ENCODE data around the gene HOXD11.

HOXD11 gene

GRCh38 chr2:176120364-176121189 is 13.5 kb downstream of the HOXD11 start:
- no peak for DNase-seq (ENCODE audit: low spot score in 2 of 2)
- in situ Hi-C loops (cut with MboI; ENCODE audit: low sequenced_read_pairs), result loop anchor here (10.0 kb wide), 3 partner anchors 434 to 1034 kb away; no protein-coding TSS in a partner anchor
- Histone ChIP-seq H3K36me3 (replicated peaks) (no peaks in the 10 kb centered on the region), H3K27me3 (ENCODE audit: low read depth) (peaks cover 6% of the 10 kb centered on the region; the same call in 1 of the 2 replicates), H3K4me3 (no peak overlapping the region), H3K9me3 (no peaks in the 10 kb centered on the region), H3K4me1 (no peaks in the 10 kb centered on the region)

GRCh38 chr2:176121190-176122051 is 14.3 kb downstream of the HOXD11 start:
- Histone ChIP-seq H3K36me3 (replicated peaks) (no peaks in the 10 kb centered on the region), H3K27me3 (ENCODE audit: low read depth) (peaks cover 6% of the 10 kb centered on the region; the same call in 1 of the 2 replicates), H3K4me1 (no peaks in the 10 kb centered on the region), H3K9me3 (no peaks in the 10 kb centered on the region), H3K4me3 (no peak overlapping the region)
- DNase-seq (ENCODE audit: low spot score in 2 of 2), result no peak
- in situ Hi-C loops (cut with MboI; ENCODE audit: low sequenced_read_pairs), result loop anchor here (10.0 kb wide), 3 partner anchors 433 to 1033 kb away; no protein-coding TSS in a partner anchor

- in situ Hi-C loops (cut with MboI; ENCODE audit: low sequenced_read_pairs), result loop anchor here (10.0 kb wide), 3 partner anchors 433 to 1033 kb away; no protein-coding TSS in a partner anchor
- no peaks in the 10 kb centered on the region for H3K4me1 ChIP-seq
- H3K4me3 ChIP-seq, result no peak overlapping the region
- no peaks in the 10 kb centered on the region for H3K36me3 ChIP-seq (replicated peaks)
- no peaks in the 10 kb centered on the region for H3K9me3 ChIP-seq
- no peak for DNase-seq (ENCODE audit: low spot score in 2 of 2)
- H3K27me3 ChIP-seq (ENCODE audit: low read depth), result peaks cover 6% of the 10 kb centered on the region; the same call in 1 of the 2 replicates
Measured at GRCh38 chr2:176122052-176122682, 15.1 kb downstream of the HOXD11 start.

- peak in 1 of 2 experiments; percentile 32 for DNase-seq (ENCODE audit: low spot score in 2 of 2)
- Histone ChIP-seq H3K36me3 (replicated peaks) (no peaks in the 10 kb centered on the region), H3K4me1 (no peaks in the 10 kb centered on the region), H3K4me3 (no peak within 1 kb of the TSS), H3K9me3 (no peaks in the 10 kb centered on the region), H3K27me3 (ENCODE audit: low read depth) (peaks cover 6% of the 10 kb centered on the region; the same call in 1 of the 2 replicates)
- in situ Hi-C loops (cut with MboI; ENCODE audit: low sequenced_read_pairs), result loop anchor here (10.0 kb wide), 3 partner anchors 432 to 1032 kb away; no protein-coding TSS in a partner anchor
Measured at GRCh38 chr2:176122683-176123410, 15.8 kb downstream of the HOXD11 start, which contains the start of gene HOXD9. HOXD9 (plus strand) TSS chr2:176122719; CDS start chr2:176122769, 50 bp downstream.

- in situ Hi-C loops (cut with MboI; ENCODE audit: low sequenced_read_pairs), result loop anchor here (10.0 kb wide), 3 partner anchors 431 to 1031 kb away; no protein-coding TSS in a partner anchor
- Histone ChIP-seq H3K9me3 (no peaks in the 10 kb centered on the region), H3K4me1 (no peaks in the 10 kb centered on the region), H3K36me3 (replicated peaks) (no peaks in the 10 kb centered on the region), H3K27me3 (ENCODE audit: low read depth) (peaks cover 6% of the 10 kb centered on the region; the same call in 1 of the 2 replicates), H3K4me3 (no peak overlapping the region)
- DNase-seq (ENCODE audit: low spot score in 2 of 2), result no peak
Measured at GRCh38 chr2:176123411-176124109, 16.5 kb downstream of the HOXD11 start.

- Histone ChIP-seq H3K27me3 (ENCODE audit: low read depth) (peaks cover 6% of the 10 kb centered on the region; the same call in 1 of the 2 replicates), H3K4me3 (no peak overlapping the region), H3K9me3 (no peaks in the 10 kb centered on the region), H3K36me3 (replicated peaks) (no peaks in the 10 kb centered on the region), H3K4me1 (0 out of 2 replicates have a peak, but pooled peaks cover 3% of the 10 kb centered on the region)
- no peak for DNase-seq (ENCODE audit: low spot score in 2 of 2)
- in situ Hi-C loops (cut with MboI; ENCODE audit: low sequenced_read_pairs), result loop anchor here (10.0 kb wide), 3 partner anchors 430 to 1030 kb away; no protein-coding TSS in a partner anchor
Measured at GRCh38 chr2:176124110-176124946, 17.2 kb downstream of the HOXD11 start.

- H3K4me1 ChIP-seq, result 0 out of 2 replicates have a peak, but pooled peaks cover 4% of the 10 kb centered on the region
- no peaks in the 10 kb centered on the region for H3K9me3 ChIP-seq
- peaks cover 6% of the 10 kb centered on the region; the same call in 1 of the 2 replicates for H3K27me3 ChIP-seq (ENCODE audit: low read depth)
- no peak for DNase-seq (ENCODE audit: low spot score in 2 of 2)
- no peaks in the 10 kb centered on the region for H3K36me3 ChIP-seq (replicated peaks)
- H3K4me3 ChIP-seq, result no peak overlapping the region
- in situ Hi-C loops (cut with MboI; ENCODE audit: low sequenced_read_pairs), result loop anchor here (5.0 to 10.0 kb wide), 4 partner anchors 430 to 1030 kb away; no protein-coding TSS in a partner anchor
Measured at GRCh38 chr2:176124947-176125771, 18.1 kb downstream of the HOXD11 start.

GRCh38 chr2:176125772-176126054 is 18.6 kb downstream of the HOXD11 start:
- no peaks in the 10 kb centered on the region for H3K9me3 ChIP-seq
- no peak overlapping the region for H3K4me3 ChIP-seq
- in situ Hi-C loops (cut with MboI; ENCODE audit: low sequenced_read_pairs), result loop anchor here (5.0 to 10.0 kb wide), 4 partner anchors 429 to 1029 kb away; no protein-coding TSS in a partner anchor
- H3K36me3 ChIP-seq (replicated peaks), result no peaks in the 10 kb centered on the region
- H3K4me1 ChIP-seq, result 0 out of 2 replicates have a peak, but pooled peaks cover 4% of the 10 kb centered on the region
- no peak for DNase-seq (ENCODE audit: low spot score in 2 of 2)
- H3K27me3 ChIP-seq (ENCODE audit: low read depth), result peaks cover 6% of the 10 kb centered on the region; the same call in 1 of the 2 replicates

- peaks cover 6% of the 10 kb centered on the region; the same call in 1 of the 2 replicates for H3K27me3 ChIP-seq (ENCODE audit: low read depth)
- H3K4me3 ChIP-seq, result no peak overlapping the region
- no peaks in the 10 kb centered on the region for H3K36me3 ChIP-seq (replicated peaks)
- in situ Hi-C loops (cut with MboI; ENCODE audit: low sequenced_read_pairs), result loop anchor here (5.0 to 10.0 kb wide), 4 partner anchors 428 to 1028 kb away; no protein-coding TSS in a partner anchor
- no peaks in the 10 kb centered on the region for H3K9me3 ChIP-seq
- DNase-seq (ENCODE audit: low spot score in 2 of 2), result peak in 1 of 2 experiments; percentile 82
- peaks cover 11% of the 10 kb centered on the region; the same call in 1 of the 2 replicates for H3K4me1 ChIP-seq
Measured at GRCh38 chr2:176126929-176127773, 20.1 kb downstream of the HOXD11 start.

GRCh38 chr2:176127774-176128072 is 20.6 kb downstream of the HOXD11 start:
- peaks cover 11% of the 10 kb centered on the region; the same call in 1 of the 2 replicates for H3K4me1 ChIP-seq
- no peaks in the 10 kb centered on the region for H3K36me3 ChIP-seq (replicated peaks)
- in situ Hi-C loops (cut with MboI; ENCODE audit: low sequenced_read_pairs), result loop anchor here (5.0 to 10.0 kb wide), 4 partner anchors 427 to 1027 kb away; no protein-coding TSS in a partner anchor
- H3K27me3 ChIP-seq (ENCODE audit: low read depth), result peaks cover 6% of the 10 kb centered on the region; the same call in 1 of the 2 replicates
- no peak for DNase-seq (ENCODE audit: low spot score in 2 of 2)
- no peaks in the 10 kb centered on the region for H3K9me3 ChIP-seq
- H3K4me3 ChIP-seq, result no peak overlapping the region

All from HAP-1 (cell line).